HG03095 (cell line): ENCODE results near the gene RPS6KA2.
"Not testable (repeated sequence)": the region's sequence is repeated elsewhere in the genome, so short reads cannot be mapped to it uniquely, and the experiment has no call there.

ENCODE experiments used
- ATAC-seq: cut with Tn5 transposase; IDR thresholded peaks from one replicate; pipeline ENCODE4 v1.9.1; 2021; ENCODE audit warnings: moderate library complexity; ENCODE audit not compliant: unreplicated experiment

Gene RPS6KA2

GRCh38 chr6:166595061-166595780 is 31.8 kb downstream of the RPS6KA2 start:
- no peak for ATAC-seq

- no peak for ATAC-seq
These were observed 34.2 kb downstream of the RPS6KA2 start for GRCh38 chr6:166592821-166593220.

GRCh38 chr6:166591961-166592520 is 35.0 kb downstream of the RPS6KA2 start:
- no peak for ATAC-seq

- no peak for ATAC-seq
These were observed 36.0 kb downstream of the RPS6KA2 start for GRCh38 chr6:166591026-166591425.

GRCh38 chr6:166589786-166590574 is 37.1 kb downstream of the RPS6KA2 start:
- no peak for ATAC-seq

- no peak for ATAC-seq
These were observed 37.7 kb downstream of the RPS6KA2 start for GRCh38 chr6:166589337-166589731.

GRCh38 chr6:166588691-166589336 is 38.2 kb downstream of the RPS6KA2 start:
- no peak for ATAC-seq

- peak; percentile 79 for ATAC-seq
These were observed 39.2 kb downstream of the RPS6KA2 start for GRCh38 chr6:166587631-166588413.

- peak; percentile 59 for ATAC-seq
These were observed 40.5 kb downstream of the RPS6KA2 start, which contains the start of gene RAMACL for GRCh38 chr6:166586424-166587156. TSS of gene RAMACL (minus strand) at chr6:166586678. CDS start at chr6:166586477, 201 bp downstream.

GRCh38 chr6:166584853-166585429 is 42.1 kb downstream of the RPS6KA2 start:
- ATAC-seq: no peak

- no peak for ATAC-seq
These were observed 42.9 kb downstream of the RPS6KA2 start for GRCh38 chr6:166584155-166584554.

GRCh38 chr6:166583230-166583965 is 43.7 kb downstream of the RPS6KA2 start:
- no peak for ATAC-seq

- no peak for ATAC-seq
These were observed 44.8 kb downstream of the RPS6KA2 start for GRCh38 chr6:166582258-166582657.

- not testable (repeated sequence) for ATAC-seq
These were observed 45.2 kb downstream of the RPS6KA2 start for GRCh38 chr6:166581801-166582200.

GRCh38 chr6:166581091-166581511 is 46.0 kb downstream of the RPS6KA2 start:
- ATAC-seq: no peak

GRCh38 chr6:166580076-166581050 is 46.7 kb downstream of the RPS6KA2 start:
- no peak for ATAC-seq

- ATAC-seq: no peak
These were observed 47.7 kb downstream of the RPS6KA2 start for GRCh38 chr6:166579237-166579850.
